GM12892 (cell line): Measurements from ENCODE around the gene PARP1.

Experiments used
- DNase-seq: peaks from one replicate; pipeline ENCODE4 v3.0.0; 2011; ENCODE audit not compliant: insufficient read length
- FAIRE-seq: peaks from 2 replicates; lab custom pipeline; 2011; peaks lifted over from hg19 to GRCh38; lab: Jason Lieb, UNC
- POLR2A ChIP-seq: IDR thresholded peaks from 2 replicates; pipeline ENCODE4 v1.6.1; 2011; ENCODE audit warnings: low read depth, low read length, control low read depth
- POLR2AphosphoS5 ChIP-seq: IDR thresholded peaks from 2 replicates; pipeline ENCODE4 v1.6.1; 2011; ENCODE audit warnings: low read depth, low read length, control low read depth
- TAF1 ChIP-seq: IDR thresholded peaks from 2 replicates; pipeline ENCODE4 v1.6.1; 2011; ENCODE audit warnings: low read depth, mild to moderate bottlenecking, control low read depth, low read length, borderline replicate concordance

PARP1 gene

GRCh38 chr1:226381226-226381998 is 26.5 kb downstream of the PARP1 start:
- DNase-seq, result no peak
- no peak for TF ChIP-seq TAF1
- no peak for TF ChIP-seq POLR2AphosphoS5
- TF ChIP-seq POLR2A, result no peak
- FAIRE-seq, result no peak

GRCh38 chr1:226378071-226378470 is 29.8 kb downstream of the PARP1 start:
- FAIRE-seq, result no peak
- no peak for TF ChIP-seq POLR2A
- no peak for TF ChIP-seq POLR2AphosphoS5
- TF ChIP-seq TAF1, result no peak
- no peak for DNase-seq

- no peak for DNase-seq
- TF ChIP-seq TAF1 (no peak), POLR2AphosphoS5 (no peak), POLR2A (no peak)
- no peak for FAIRE-seq
These were observed 31.6 kb downstream of the PARP1 start for GRCh38 chr1:226376300-226376699.

- FAIRE-seq, result no peak
- TF ChIP-seq TAF1 (no peak), POLR2AphosphoS5 (no peak), POLR2A (no peak)
- DNase-seq, result no peak
These were observed 34.5 kb downstream of the PARP1 start for GRCh38 chr1:226373376-226373775.

- FAIRE-seq (no peak), DNase-seq (no peak)
- TF ChIP-seq TAF1 (no peak), POLR2AphosphoS5 (no peak), POLR2A (no peak)
These were observed 35.0 kb downstream of the PARP1 start for GRCh38 chr1:226372885-226373284.

GRCh38 chr1:226371866-226372490 is 35.9 kb downstream of the PARP1 start:
- FAIRE-seq (no peak), DNase-seq (no peak)
- TF ChIP-seq TAF1, result no peak
- TF ChIP-seq POLR2A, result no peak
- TF ChIP-seq POLR2AphosphoS5, result no peak

GRCh38 chr1:226371027-226371694 is 36.7 kb downstream of the PARP1 start:
- no peak for FAIRE-seq
- TF ChIP-seq TAF1 (no peak), POLR2AphosphoS5 (no peak), POLR2A (no peak)
- DNase-seq, result no peak

- DNase-seq (peak; percentile 48), FAIRE-seq (peak; percentile 99)
- TF ChIP-seq POLR2A (no peak), POLR2AphosphoS5 (no peak), TAF1 (no peak)
These were observed 37.6 kb downstream of the PARP1 start for GRCh38 chr1:226370144-226370923.

GRCh38 chr1:226369110-226369509 is 38.8 kb downstream of the PARP1 start:
- TF ChIP-seq POLR2AphosphoS5 (no peak), TAF1 (no peak), POLR2A (no peak)
- DNase-seq (no peak), FAIRE-seq (peak; percentile 78)

- DNase-seq (no peak), FAIRE-seq (no peak)
- TF ChIP-seq POLR2AphosphoS5 (no peak), TAF1 (no peak), POLR2A (no peak)
These were observed 41.6 kb downstream of the PARP1 start for GRCh38 chr1:226366290-226366689.

GRCh38 chr1:226365831-226366231 is 42.1 kb downstream of the PARP1 start:
- FAIRE-seq, result no peak
- no peak for TF ChIP-seq POLR2A
- no peak for TF ChIP-seq POLR2AphosphoS5
- no peak for TF ChIP-seq TAF1
- no peak for DNase-seq
